Panc1 (cell line): Measurements from ENCODE around the gene MSI2. TPM values are rescaled to one million over a fixed set of nuclear protein-coding genes. Genes with fewer than 3 reads are reported as not detected.

Experiments
- ATAC-seq: fragments of 200-7000 bp; cut with Tn5 transposase; 2 replicates; pipeline ENCODE4 v1.9.1; 2020; ENCODE audit warnings: mild to moderate bottlenecking, moderate library complexity
- BruUV-seq: library from RNA; stranded (reverse); fragments of 400-500 nt; replicated peaks from 2 replicates; lab custom pipeline; 2021; lab: Mats Ljungman, UMichigan
- CTCF ChIA-PET: fragments of 300-600 bp; sonication (Branson Sonifier 250); formaldehyde crosslinking; loops from one replicate; lab custom pipeline; 2022; ENCODE audit warnings: antibody characterized with exemption; lab: Charles Lee
- POLR2A ChIA-PET: fragments of 300-600 bp; sonication (Branson Sonifier 250); formaldehyde crosslinking; loops from one replicate; lab custom pipeline; 2022; ENCODE audit warnings: antibody characterized with exemption; lab: Charles Lee
- DNase-seq: peaks from one replicate; pipeline ENCODE4 v3.0.0-alpha.2; 2010; ENCODE audit warnings: low read depth, low spot score
- H3K27ac ChIP-seq: 2 replicates; pipeline ENCODE4 v1.5.1; 2011; ENCODE audit warnings: mild to moderate bottlenecking, low read length, inconsistent platforms
- H3K27me3 ChIP-seq: fragments of 200-500 bp; sonication (Bioruptor generic); 2 replicates; pipeline ENCODE4 v1.6.0; 2014; ENCODE audit warnings: low read length, inconsistent platforms; ENCODE audit not compliant: control insufficient read depth, insufficient read depth
- H3K36me3 ChIP-seq: fragments of 200-500 bp; sonication (Bioruptor generic); 2 replicates; pipeline ENCODE4 v1.5.1; 2014; ENCODE audit warnings: inconsistent platforms, mild to moderate bottlenecking, low read length, moderate library complexity; ENCODE audit not compliant: control insufficient read depth, insufficient read depth
- H3K4me1 ChIP-seq: 2 replicates; pipeline ENCODE4 v1.5.1; 2011; ENCODE audit warnings: inconsistent platforms, mild to moderate bottlenecking, low read length, moderate library complexity; ENCODE audit not compliant: control insufficient read depth, insufficient read depth
- H3K4me3 ChIP-seq, 2 experiments: 2 replicates each; pipeline ENCODE4 v1.5.1; 2011 to 2012; ENCODE audit warnings: low read depth in 2 of 2, low read length in 2 of 2, mild to moderate bottlenecking in 2 of 2, inconsistent platforms in 1 of 2, moderate library complexity in 1 of 2
- H3K9me3 ChIP-seq: fragments of 200-500 bp; sonication (Bioruptor generic); 2 replicates; pipeline ENCODE4 v1.5.1; 2014; ENCODE audit warnings: low read depth, mild to moderate bottlenecking, inconsistent platforms, low read length, moderate library complexity; ENCODE audit not compliant: control insufficient read depth, insufficient read depth
- POLR2AphosphoS5 ChIP-seq: IDR thresholded peaks from 2 replicates; pipeline ENCODE4 v1.6.1; 2012; ENCODE audit warnings: mild to moderate bottlenecking, low read depth, low read length, moderate library complexity
- SIN3A ChIP-seq: IDR thresholded peaks from 2 replicates; pipeline ENCODE4 v1.6.1; 2012; ENCODE audit warnings: low read depth, mild to moderate bottlenecking, low read length, moderate library complexity, borderline replicate concordance; ENCODE audit not compliant: insufficient read depth
- TCF7L2 ChIP-seq: IDR thresholded peaks from 2 replicates; pipeline ENCODE4 v1.6.1; 2011; ENCODE audit warnings: mild to moderate bottlenecking, low read depth, low read length, inconsistent platforms
- in situ Hi-C: cut with HindIII; loops from 2 replicates; pipeline ENCODE4 v1.10.0; 2016; ENCODE audit warnings: low sequenced_read_pairs, low pct_unique_long_range_greater_than_20kb
- intact Hi-C: fragments of 100-400 bp; cut with micrococcal nuclease; formaldehyde crosslinking; loops from one replicate; pipeline ENCODE4 v1.10.0; 2022; ENCODE audit not compliant: unreplicated experiment
- total RNA-seq: library from RNA; stranded (reverse); gene quantifications from one replicate; pipeline ENCODE4 v1.2.1, GENCODE V29; 2021; ENCODE audit not compliant: unreplicated experiment
- TF ChIP-seq, protein P1 (sequence below): fragments of 450-650 bp; IDR thresholded peaks from 2 replicates; pipeline ENCODE4 v1.5.1; 2017; ENCODE audit warnings: mild to moderate bottlenecking
- TF ChIP-seq, protein P2 (sequence below), 2 experiments: IDR thresholded peaks; 2 replicates each; pipeline ENCODE4 v1.6.1; 2011 to 2012; ENCODE audit warnings: low read depth in 2 of 2, control low read depth in 1 of 2, low read length in 1 of 2, mild to moderate bottlenecking in 1 of 2, moderate library complexity in 1 of 2; ENCODE audit not compliant: insufficient read depth in 1 of 2

The MSI2 gene
- total RNA-seq, 1 experiment from 2014 or later, result 38.5 TPM

DNA sequence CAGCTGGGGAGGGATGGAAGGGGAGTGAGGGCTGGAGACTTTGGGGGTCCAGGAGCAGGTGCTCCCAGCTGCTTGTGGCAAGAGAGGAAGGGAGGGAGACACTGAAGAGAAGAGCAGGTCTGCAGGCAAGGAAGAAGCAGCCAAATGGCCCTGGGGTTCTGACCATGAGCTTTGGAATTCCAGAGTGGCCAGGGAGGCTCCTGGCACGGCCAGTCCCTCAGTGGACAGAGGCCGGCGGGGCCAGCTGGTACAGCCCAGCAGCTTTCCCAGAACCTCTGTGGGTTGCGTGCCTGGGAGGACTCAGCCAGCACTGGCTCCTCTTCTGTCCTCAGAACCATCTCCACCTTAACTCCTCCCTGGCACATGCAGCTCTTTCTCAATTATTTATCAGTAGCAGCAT is 233.0 kb downstream of the MSI2 start:
- no TSS peak for BruUV-seq
- no peak for ATAC-seq

DNA sequence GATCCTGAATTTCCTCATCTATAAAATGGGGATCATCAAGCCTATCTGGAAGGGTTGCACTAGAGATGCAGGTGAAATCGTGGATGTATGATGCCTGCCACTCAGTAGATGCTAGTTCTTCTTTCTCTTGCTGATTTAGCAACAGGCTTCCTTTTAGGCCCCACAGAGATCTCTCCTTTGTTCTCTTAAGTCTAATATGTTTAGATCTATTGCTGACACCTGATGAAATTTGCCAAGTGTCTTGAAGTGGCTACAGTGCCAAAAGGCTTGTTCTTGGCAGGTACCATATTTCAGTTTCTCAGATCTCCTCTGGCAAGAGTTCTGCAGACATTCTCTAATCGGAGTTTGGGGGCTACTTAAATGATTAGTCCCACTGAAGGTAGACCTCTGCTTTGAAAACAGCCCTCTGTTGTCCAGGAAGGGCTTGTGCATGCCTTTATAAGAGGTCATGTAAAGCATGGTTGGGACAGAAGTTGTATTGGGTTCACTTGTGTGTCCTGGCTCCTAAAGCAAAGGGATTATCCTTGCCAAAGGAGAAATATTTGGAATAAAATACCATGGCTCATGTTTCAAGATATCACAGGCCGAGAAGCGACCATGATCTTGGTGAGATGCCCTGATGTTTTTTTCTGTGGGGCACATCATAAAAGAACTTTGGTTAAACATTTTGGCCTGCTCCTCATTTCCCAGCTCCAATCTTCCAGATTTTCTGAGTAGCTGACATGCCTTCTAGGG is 234.0 kb downstream of the MSI2 start:
- CTCF ChIA-PET, result no interaction called here
- intact Hi-C loops, result no loop called here
- BruUV-seq, result no TSS peak

More for the DNA sequence above, 233.0 kb downstream of the MSI2 start:
- no peaks in the 10 kb centered on the region for H3K9me3 ChIP-seq
- H3K4me3 ChIP-seq, result no peak overlapping the region
- POLR2A ChIA-PET, result no interaction called here
- H3K36me3 ChIP-seq, result no peaks in the 10 kb centered on the region
- no peaks in the 10 kb centered on the region for H3K4me1 ChIP-seq
- no peaks in the 10 kb centered on the region for H3K27me3 ChIP-seq
- no peak overlapping the region for H3K27ac ChIP-seq
- CTCF ChIA-PET, result no interaction called here
- in situ Hi-C loops (no loop called here), intact Hi-C loops (no loop called here)
- TF ChIP-seq, protein P1, sequence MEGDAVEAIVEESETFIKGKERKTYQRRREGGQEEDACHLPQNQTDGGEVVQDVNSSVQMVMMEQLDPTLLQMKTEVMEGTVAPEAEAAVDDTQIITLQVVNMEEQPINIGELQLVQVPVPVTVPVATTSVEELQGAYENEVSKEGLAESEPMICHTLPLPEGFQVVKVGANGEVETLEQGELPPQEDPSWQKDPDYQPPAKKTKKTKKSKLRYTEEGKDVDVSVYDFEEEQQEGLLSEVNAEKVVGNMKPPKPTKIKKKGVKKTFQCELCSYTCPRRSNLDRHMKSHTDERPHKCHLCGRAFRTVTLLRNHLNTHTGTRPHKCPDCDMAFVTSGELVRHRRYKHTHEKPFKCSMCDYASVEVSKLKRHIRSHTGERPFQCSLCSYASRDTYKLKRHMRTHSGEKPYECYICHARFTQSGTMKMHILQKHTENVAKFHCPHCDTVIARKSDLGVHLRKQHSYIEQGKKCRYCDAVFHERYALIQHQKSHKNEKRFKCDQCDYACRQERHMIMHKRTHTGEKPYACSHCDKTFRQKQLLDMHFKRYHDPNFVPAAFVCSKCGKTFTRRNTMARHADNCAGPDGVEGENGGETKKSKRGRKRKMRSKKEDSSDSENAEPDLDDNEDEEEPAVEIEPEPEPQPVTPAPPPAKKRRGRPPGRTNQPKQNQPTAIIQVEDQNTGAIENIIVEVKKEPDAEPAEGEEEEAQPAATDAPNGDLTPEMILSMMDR, result no peak
- TF ChIP-seq TCF7L2, result no peak
- TF ChIP-seq POLR2AphosphoS5, result no peak
- no peak for TF ChIP-seq SIN3A
- TF ChIP-seq, protein P2, sequence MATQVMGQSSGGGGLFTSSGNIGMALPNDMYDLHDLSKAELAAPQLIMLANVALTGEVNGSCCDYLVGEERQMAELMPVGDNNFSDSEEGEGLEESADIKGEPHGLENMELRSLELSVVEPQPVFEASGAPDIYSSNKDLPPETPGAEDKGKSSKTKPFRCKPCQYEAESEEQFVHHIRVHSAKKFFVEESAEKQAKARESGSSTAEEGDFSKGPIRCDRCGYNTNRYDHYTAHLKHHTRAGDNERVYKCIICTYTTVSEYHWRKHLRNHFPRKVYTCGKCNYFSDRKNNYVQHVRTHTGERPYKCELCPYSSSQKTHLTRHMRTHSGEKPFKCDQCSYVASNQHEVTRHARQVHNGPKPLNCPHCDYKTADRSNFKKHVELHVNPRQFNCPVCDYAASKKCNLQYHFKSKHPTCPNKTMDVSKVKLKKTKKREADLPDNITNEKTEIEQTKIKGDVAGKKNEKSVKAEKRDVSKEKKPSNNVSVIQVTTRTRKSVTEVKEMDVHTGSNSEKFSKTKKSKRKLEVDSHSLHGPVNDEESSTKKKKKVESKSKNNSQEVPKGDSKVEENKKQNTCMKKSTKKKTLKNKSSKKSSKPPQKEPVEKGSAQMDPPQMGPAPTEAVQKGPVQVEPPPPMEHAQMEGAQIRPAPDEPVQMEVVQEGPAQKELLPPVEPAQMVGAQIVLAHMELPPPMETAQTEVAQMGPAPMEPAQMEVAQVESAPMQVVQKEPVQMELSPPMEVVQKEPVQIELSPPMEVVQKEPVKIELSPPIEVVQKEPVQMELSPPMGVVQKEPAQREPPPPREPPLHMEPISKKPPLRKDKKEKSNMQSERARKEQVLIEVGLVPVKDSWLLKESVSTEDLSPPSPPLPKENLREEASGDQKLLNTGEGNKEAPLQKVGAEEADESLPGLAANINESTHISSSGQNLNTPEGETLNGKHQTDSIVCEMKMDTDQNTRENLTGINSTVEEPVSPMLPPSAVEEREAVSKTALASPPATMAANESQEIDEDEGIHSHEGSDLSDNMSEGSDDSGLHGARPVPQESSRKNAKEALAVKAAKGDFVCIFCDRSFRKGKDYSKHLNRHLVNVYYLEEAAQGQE (IDR thresholded peaks at IDR 0.05; ENCODE audit: insufficient read depth in 1 of 2, low read depth in 2 of 2, low read length in 1 of 2), result no peak
- no peak for DNase-seq

More for the DNA sequence above, 234.0 kb downstream of the MSI2 start:
- no peaks in the 10 kb centered on the region for H3K4me1 ChIP-seq
- no peak for TF ChIP-seq POLR2AphosphoS5
- TF ChIP-seq, protein P2 (IDR thresholded peaks at IDR 0.05; ENCODE audit: insufficient read depth in 1 of 2, low read depth in 2 of 2, low read length in 1 of 2), result no peak
- TF ChIP-seq SIN3A, result no peak
- no peak for TF ChIP-seq TCF7L2
- TF ChIP-seq, protein P1, result no peak
- H3K9me3 ChIP-seq, result no peaks in the 10 kb centered on the region
- in situ Hi-C loops, result no loop called here
- no peaks in the 10 kb centered on the region for H3K36me3 ChIP-seq
- no peak for ATAC-seq
- no peak overlapping the region for H3K27ac ChIP-seq
- POLR2A ChIA-PET, result no interaction called here
- no peak for DNase-seq
- no peak overlapping the region for H3K4me3 ChIP-seq
- no peaks in the 10 kb centered on the region for H3K27me3 ChIP-seq
